NOMO-1 treated with dmso at 0.1 percent for 144 hours (cell line): ENCODE measurements around the gene EEF1AKMT4.

ENCODE experiments used
- DNase-seq: peaks from one replicate; lab custom pipeline; 2025; ENCODE audit not compliant: unreplicated experiment; lab: John Stamatoyannopoulos, UW

The EEF1AKMT4 gene

GRCh38 chr3:184249412-184250166 is at the start of gene EEF1AKMT4:
TSS of gene EEF1AKMT4 (plus strand) at chr3:184249672. CDS start at chr3:184249695, 23 bp downstream.
- DNase-seq: peak; percentile 99

GRCh38 chr3:184200825-184201224 is 48.6 kb upstream of the EEF1AKMT4 start:
- no peak for DNase-seq

GRCh38 chr3:184203526-184203925 is 45.9 kb upstream of the EEF1AKMT4 start:
- no peak for DNase-seq

- DNase-seq: no peak
These were observed 40.1 kb upstream of the EEF1AKMT4 start for GRCh38 chr3:184209146-184209923.

- no peak for DNase-seq
These were observed 38.2 kb upstream of the EEF1AKMT4 start for GRCh38 chr3:184211297-184211696.

- no peak for DNase-seq
These were observed 37.8 kb upstream of the EEF1AKMT4 start for GRCh38 chr3:184211718-184212117.

- no peak for DNase-seq
These were observed 30.7 kb upstream of the EEF1AKMT4 start for GRCh38 chr3:184218814-184219213.

GRCh38 chr3:184222521-184222920 is 27.0 kb upstream of the EEF1AKMT4 start:
- DNase-seq: no peak

- no peak for DNase-seq
These were observed 25.5 kb upstream of the EEF1AKMT4 start for GRCh38 chr3:184223946-184224345.

- DNase-seq: no peak
These were observed 22.0 kb upstream of the EEF1AKMT4 start for GRCh38 chr3:184227481-184227935.

GRCh38 chr3:184228376-184229137 is 20.9 kb upstream of the EEF1AKMT4 start:
- no peak for DNase-seq

- peak; percentile 37 for DNase-seq
These were observed 19.9 kb upstream of the EEF1AKMT4 start, which contains the start of gene VWA5B2 for GRCh38 chr3:184229394-184230080. TSS of gene VWA5B2 (plus strand) at chr3:184229585. CDS start at chr3:184230529, 944 bp downstream.

GRCh38 chr3:184230081-184230602 is 19.3 kb upstream of the EEF1AKMT4 start:
- DNase-seq: no peak

GRCh38 chr3:184230603-184231528 is 18.6 kb upstream of the EEF1AKMT4 start:
- DNase-seq: no peak

- DNase-seq: no peak
These were observed 17.8 kb upstream of the EEF1AKMT4 start for GRCh38 chr3:184231671-184232070.

GRCh38 chr3:184233127-184233843 is 16.2 kb upstream of the EEF1AKMT4 start:
- DNase-seq: no peak

GRCh38 chr3:184234224-184234623 is 15.2 kb upstream of the EEF1AKMT4 start:
- no peak for DNase-seq

GRCh38 chr3:184234671-184235380 is 14.6 kb upstream of the EEF1AKMT4 start:
- DNase-seq: no peak
